GM12864 (cell line): ENCODE data around the gene PRRG1.
"Not testable (repeated sequence)": the region's sequence is repeated elsewhere in the genome, so short reads cannot be mapped to it uniquely, and the experiment has no call there.

ENCODE experiments used
- DNase-seq: peaks from one replicate; pipeline ENCODE4 v3.0.0-alpha.2; 2011; ENCODE audit warnings: low read depth
- H3K4me3 ChIP-seq: 2 replicates; pipeline ENCODE4 v1.5.1; 2011; ENCODE audit warnings: mild to moderate bottlenecking, low read depth, low read length, control low read depth
- CTCF ChIP-seq: IDR thresholded peaks from 2 replicates; pipeline ENCODE4 v1.5.1; 2011; ENCODE audit warnings: low read depth, mild to moderate bottlenecking, moderate library complexity, low read length, control low read depth, inconsistent platforms; ENCODE audit errors: missing control alignments

PRRG1 gene

GRCh38 chrX:37405956-37406355 is 56.8 kb downstream of the PRRG1 start:
- no peak for DNase-seq
- H3K4me3 ChIP-seq, result no peak overlapping the region
- TF ChIP-seq CTCF, result no peak

- no peak for TF ChIP-seq CTCF
- DNase-seq, result no peak
- no peak overlapping the region for H3K4me3 ChIP-seq
Observed at GRCh38 chrX:37407736-37408135, 58.6 kb downstream of the PRRG1 start.

GRCh38 chrX:37409278-37409677 is 60.1 kb downstream of the PRRG1 start:
- no peak for DNase-seq
- H3K4me3 ChIP-seq, result no peak overlapping the region
- no peak for TF ChIP-seq CTCF

- DNase-seq, result no peak
- H3K4me3 ChIP-seq, result no peak overlapping the region
- no peak for TF ChIP-seq CTCF
Observed at GRCh38 chrX:37420185-37420584, 71.0 kb downstream of the PRRG1 start.

- no peak for TF ChIP-seq CTCF
- no peak overlapping the region for H3K4me3 ChIP-seq
- no peak for DNase-seq
Observed at GRCh38 chrX:37420756-37421155, 71.6 kb downstream of the PRRG1 start.

- no peak for TF ChIP-seq CTCF
- H3K4me3 ChIP-seq, result no peak overlapping the region
- no peak for DNase-seq
Observed at GRCh38 chrX:37424000-37424429, 74.9 kb downstream of the PRRG1 start.

GRCh38 chrX:37425370-37425769 is 76.2 kb downstream of the PRRG1 start:
- DNase-seq, result no peak
- no peak overlapping the region for H3K4me3 ChIP-seq
- TF ChIP-seq CTCF, result no peak

GRCh38 chrX:37428962-37429361 is 79.8 kb downstream of the PRRG1 start:
- not testable (repeated sequence) for DNase-seq, H3K4me3 ChIP-seq
